Hematopoietic multipotent progenitor cell treated with erythropoietin and hydrocortisone succinate and interleukin-3 and kit ligand, for 15 days (in vitro differentiated cells): ENCODE measurements around the gene SEMA6B.
"Not testable (repeated sequence)": the region's sequence is repeated elsewhere in the genome, so short reads cannot be mapped to it uniquely, and the experiment has no call there.

Source experiments
- DNase-seq: peaks from one replicate; pipeline ENCODE4 v3.0.0-alpha.2; 2015; ENCODE audit warnings: low spot score

Gene SEMA6B

DNA sequence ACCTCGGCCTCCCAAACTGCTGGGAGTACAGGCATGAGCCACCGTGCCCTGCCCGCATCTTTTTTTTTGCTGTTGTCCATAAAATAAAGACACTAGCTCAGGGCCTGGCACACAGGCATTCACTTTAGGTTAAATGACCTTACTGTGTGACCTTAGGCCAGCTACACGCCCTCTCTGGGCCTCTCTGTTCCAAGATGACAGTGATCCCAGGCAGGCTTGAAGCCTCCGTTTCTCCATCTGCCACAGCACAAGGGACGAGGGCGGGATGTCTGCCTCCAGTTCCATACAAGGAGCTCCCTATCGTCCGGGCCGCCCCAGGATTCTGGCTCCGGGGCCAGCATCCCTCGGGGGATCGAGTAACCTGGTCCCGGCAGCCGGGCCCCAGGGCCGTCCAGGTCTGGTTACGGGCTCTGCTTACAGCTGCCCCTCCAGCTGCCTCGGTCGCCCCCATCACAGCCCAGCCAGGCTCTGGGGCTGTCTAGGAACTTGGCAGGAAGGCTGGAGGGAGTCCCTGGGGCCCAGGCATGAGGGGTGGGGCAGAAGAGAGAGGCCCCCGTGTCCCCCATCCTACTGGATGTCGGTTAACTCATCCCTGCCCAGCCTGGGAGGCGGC is 11.9 kb upstream of the SEMA6B start:
- no peak for DNase-seq

GRCh38 chr19:4570916-4571304 is 11.4 kb upstream of the SEMA6B start:
- DNase-seq, result no peak

DNA sequence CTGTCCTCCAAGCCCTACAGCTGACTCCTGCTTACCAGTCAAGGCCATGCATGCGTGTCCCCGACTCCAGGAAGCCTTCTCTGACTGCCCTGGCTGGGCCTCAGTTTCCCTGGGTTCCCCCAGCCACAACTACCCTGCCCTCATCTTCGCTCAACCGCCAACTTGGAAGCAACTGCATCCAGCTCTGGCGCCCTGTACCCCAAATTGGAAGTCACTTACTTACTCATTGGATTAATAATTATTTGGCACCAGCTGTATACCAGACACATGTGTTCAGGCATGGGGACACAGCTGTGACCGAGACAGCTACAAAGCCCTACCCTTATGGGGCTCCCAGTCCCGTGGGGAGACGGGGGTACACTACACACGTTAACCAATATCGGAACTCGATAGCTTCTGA is 10.9 kb upstream of the SEMA6B start:
- DNase-seq, result no peak

DNA sequence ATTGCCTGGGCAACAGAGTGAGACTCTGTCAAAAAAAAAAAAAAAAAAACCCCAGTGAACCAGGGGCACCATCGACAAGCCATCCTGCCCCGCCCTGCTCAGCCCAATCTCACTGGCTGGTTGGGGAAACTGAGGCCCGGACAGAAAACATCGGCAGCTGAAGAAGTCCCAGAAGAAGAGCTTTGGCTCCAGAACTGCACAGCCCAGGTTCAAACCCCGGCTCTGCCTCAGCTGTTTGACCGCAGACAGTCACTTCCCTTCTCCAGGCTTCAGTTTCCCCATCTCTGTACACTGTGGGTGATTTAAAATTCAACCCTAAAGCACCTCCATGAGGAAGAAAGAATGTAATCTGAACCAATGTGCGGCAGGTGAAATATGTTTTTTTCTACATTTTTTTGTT is 9.4 kb upstream of the SEMA6B start:
- DNase-seq, result no peak

- peak; percentile 61 for DNase-seq
These were observed 8.1 kb upstream of the SEMA6B start for GRCh38 chr19:4567584-4568071.

GRCh38 chr19:4566402-4567051 is 7.0 kb upstream of the SEMA6B start:
- DNase-seq, result no peak

GRCh38 chr19:4563562-4563961 is 4.1 kb upstream of the SEMA6B start:
- DNase-seq, result not testable (repeated sequence)

- not testable (repeated sequence) for DNase-seq
These were observed 2.6 kb upstream of the SEMA6B start for GRCh38 chr19:4562085-4562484.

DNA sequence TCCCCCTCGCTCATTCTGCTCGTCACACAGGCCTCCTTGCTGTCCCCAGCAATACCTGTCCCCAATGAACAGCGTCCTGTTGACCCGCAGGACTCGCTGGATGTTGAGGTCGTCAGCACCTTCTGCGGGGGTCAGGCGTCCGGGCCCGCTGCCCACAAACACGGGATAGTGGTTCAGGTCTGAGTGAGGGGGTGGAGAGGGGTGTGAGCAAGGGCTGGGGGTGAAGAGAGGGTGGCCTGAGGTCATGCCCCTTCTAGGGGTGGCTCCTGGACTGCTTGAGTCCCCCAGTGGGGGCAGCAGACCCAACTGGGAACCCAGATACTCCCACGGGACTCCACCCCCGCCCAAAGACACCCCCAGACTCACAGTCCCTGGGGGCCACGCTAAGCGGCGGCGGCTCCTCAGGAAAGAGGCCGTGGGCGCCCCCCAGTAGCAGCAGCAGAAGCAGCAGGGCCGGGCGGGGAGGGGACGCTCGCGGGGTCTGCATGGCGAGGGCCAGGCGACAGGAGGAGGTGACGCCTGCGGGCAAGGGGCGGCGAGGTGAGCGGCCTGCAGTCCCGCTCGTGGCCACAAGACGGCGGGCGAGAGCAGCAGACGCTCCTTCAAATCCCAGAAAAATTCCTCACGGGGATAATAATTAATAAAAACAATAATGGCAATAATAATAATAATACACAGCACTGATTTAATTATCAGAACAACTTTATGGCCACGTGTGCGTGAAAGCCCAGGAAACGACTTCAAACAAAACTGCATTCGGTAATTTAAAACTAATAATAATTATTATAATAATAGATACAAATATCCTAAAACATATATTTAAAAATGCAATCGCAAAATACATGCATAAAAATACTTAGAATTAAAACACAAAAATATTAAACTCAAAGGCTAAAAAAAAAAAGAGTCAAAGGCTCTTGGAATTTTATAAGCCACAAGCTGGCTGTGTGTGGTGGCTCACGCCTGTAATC is 1.2 kb downstream of the SEMA6B start:
- peak; percentile 47 for DNase-seq

- peak; percentile 16 for DNase-seq
These were observed 2.1 kb downstream of the SEMA6B start for GRCh38 chr19:4557144-4557970.

GRCh38 chr19:4556597-4557127 is 2.8 kb downstream of the SEMA6B start:
- peak; percentile 76 for DNase-seq

DNA sequence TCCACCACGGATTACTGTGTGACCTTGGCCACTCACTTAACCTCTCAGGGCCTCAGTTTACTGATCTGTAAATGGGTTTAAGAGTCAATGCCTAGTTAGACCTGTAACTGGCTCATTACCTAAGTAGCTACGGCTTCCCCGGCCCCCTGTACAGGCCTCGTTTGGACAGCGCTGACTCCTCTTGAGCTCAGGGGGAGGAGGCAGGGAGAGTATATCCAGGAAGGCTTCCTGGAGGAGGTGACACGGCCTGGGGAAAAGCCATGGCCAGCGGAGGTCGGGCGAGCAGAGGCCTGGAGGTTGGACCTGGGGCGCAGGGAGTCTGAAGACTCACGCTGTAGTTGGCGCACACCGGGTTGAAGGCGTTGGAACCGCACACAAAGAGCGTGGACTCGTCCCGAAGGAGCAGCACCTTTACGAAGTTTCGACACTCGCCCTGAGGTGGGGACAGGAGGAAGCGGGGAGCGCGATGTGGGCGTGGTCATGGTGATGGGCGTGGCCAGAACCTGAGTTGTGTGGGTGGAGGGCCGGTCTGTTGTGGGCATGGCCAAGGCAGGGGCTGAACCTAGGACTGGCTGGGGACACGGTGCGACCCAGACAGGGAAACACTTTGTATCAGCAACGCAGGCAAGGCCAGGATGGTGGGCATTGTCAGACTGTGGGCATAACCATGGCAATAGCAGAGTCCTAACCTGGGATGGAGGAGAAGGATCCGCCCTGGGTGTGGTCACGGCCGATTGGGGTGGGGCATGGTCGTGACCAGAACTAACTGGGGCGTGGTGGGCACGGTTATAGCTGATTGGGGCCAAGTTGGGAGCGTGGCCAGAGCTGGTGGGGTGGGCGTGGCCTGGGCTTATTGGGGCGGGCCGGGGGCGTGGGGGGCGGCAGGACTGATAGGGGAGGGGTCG is 3.6 kb downstream of the SEMA6B start:
- peak; percentile 80 for DNase-seq

DNA sequence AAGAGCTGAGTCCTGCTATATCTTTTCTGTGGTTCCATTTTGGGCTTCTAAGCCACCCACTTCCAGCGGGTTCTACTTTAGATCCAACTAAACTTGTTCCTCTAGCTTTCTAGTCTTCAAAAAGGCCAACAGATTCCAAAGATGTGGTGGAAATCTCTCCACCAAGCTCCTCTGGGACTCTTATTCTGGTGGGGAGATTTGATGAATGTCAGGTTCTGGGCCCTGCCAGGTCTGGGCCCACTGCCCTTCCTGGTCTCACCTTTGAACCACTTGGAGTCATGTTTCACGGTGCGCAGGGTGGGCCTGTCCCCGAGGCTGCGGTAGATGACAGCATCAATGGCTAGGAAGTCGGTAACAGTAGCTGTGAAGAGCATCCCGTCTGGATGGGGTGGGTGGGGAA is 4.8 kb downstream of the SEMA6B start:
- DNase-seq, result no peak

GRCh38 chr19:4553775-4554174 is 5.7 kb downstream of the SEMA6B start:
- no peak for DNase-seq

DNA sequence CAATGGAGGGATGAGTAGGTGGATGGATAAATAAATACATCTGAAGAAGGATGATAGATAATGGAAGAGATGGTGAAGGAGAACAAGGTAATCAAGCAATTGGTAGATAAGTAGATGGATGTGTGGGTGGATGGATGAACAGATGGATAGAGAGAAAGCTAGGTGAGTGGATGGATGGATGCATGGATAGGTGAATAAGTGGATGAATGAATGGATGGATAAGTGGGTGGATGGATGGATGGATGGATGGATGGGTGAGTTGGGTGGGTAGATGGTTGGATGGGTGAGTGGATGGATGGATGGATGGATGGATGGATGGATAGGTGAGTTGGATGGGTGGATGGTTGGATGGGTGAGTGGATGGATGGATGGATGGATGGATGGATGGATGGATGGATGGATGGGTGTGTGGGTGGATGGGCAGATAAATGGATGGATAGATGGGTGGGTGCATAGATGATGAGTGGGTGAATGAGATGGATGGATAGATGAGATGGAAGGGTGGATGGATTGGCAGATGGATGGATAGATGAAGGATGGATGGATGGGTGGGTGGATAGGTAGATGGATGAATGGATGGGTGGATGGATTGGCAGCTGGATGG is 6.3 kb downstream of the SEMA6B start:
- DNase-seq, result no peak

GRCh38 chr19:4552525-4552819 is 7.0 kb downstream of the SEMA6B start:
- DNase-seq, result no peak

DNA sequence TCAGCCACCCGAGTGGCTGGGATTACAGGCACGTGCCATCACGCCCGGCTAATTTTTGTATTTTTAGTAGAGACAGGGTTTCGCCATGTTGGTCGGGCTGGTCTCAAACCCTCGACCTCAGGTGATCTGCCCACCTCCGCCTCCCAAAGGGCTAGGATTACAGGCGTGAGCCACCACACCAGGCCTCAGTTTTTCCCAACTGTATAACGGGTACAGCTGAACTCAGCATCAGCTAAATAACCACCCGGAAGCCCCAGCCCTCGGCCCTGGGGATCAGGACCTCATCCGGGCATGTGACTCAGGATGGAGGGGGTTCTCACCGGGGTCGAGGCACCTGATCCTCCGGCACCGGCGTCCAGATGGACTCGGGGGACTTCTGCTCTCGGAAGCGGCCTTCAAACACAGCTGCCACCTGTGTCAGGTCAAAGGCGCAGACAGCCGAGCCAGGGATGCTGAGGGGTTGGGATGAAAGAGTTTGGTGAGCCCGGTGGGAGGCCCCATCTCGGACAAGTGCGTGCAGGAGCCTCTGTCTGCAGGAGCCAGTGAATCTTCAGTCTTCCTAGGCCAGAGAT is 8.9 kb downstream of the SEMA6B start:
- no peak for DNase-seq

DNA sequence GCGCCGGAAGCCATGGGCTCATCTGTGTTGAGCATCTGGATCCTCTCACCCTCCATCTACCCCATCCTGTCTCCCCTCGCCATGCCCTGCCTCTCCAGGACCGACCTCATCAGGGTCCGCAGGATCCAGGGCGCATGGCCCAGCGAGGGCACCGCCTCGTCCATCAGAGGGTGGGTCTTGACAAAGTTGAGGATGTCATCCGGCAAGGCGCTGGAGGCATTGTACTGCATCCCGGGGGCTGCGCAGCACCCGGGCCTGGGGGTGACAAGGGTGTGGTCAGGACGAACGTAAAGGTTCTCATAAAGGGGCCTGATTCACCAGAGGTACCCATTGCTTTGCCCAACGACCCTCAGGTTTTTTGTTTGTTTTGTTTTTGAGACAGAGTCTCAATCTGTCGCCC is 9.5 kb downstream of the SEMA6B start:
- DNase-seq, result no peak

- DNase-seq, result no peak
These were observed 11.3 kb downstream of the SEMA6B start for GRCh38 chr19:4548238-4548584.
